IgD-negative memory B cell (primary cell): ENCODE measurements around the gene PEX14. TPM values are rescaled to one million over a fixed set of nuclear protein-coding genes. Genes with fewer than 3 reads are reported as not detected.

Experiments
- H3K27ac Mint-ChIP-seq, 3 donors: one replicate each; pipeline ENCODE4 v1.8.0; 2020 to 2022; ENCODE audit warnings: mild to moderate bottlenecking in 3 of 3, mixed read lengths in 3 of 3, moderate library complexity in 1 of 3
- H3K27me3 Mint-ChIP-seq: one replicate; pipeline ENCODE4 v1.8.0; 2021; ENCODE audit warnings: mixed read lengths
- H3K36me3 Mint-ChIP-seq: one replicate; pipeline ENCODE4 v1.8.0; 2020; ENCODE audit warnings: mild to moderate bottlenecking, mixed read lengths
- H3K4me1 Mint-ChIP-seq, 3 donors: one replicate each; pipeline ENCODE4 v1.8.0; 2020 to 2022; ENCODE audit warnings: mixed read lengths in 3 of 3, mild to moderate bottlenecking in 1 of 3
- H3K4me3 Mint-ChIP-seq, 4 donors: one replicate each; pipeline ENCODE4 v1.8.0; 2020 to 2022; ENCODE audit warnings: mild to moderate bottlenecking in 4 of 4, mixed read lengths in 4 of 4, moderate library complexity in 3 of 4
- H3K9me3 Mint-ChIP-seq, 3 donors: one replicate each; pipeline ENCODE4 v1.8.0; 2020 to 2021; ENCODE audit warnings: mixed read lengths in 3 of 3, mild to moderate bottlenecking in 1 of 3
- polyA plus RNA-seq: library from polyadenylated mRNA; unstranded; fragments of 300-500 nt; fragmentation: Illumina TruSeq; gene quantifications from one replicate; pipeline ENCODE4 v1.2.3, GENCODE V29; 2021

The PEX14 gene
- polyA plus RNA-seq, 1 donor from 2014 or later = 7.6 TPM

DNA sequence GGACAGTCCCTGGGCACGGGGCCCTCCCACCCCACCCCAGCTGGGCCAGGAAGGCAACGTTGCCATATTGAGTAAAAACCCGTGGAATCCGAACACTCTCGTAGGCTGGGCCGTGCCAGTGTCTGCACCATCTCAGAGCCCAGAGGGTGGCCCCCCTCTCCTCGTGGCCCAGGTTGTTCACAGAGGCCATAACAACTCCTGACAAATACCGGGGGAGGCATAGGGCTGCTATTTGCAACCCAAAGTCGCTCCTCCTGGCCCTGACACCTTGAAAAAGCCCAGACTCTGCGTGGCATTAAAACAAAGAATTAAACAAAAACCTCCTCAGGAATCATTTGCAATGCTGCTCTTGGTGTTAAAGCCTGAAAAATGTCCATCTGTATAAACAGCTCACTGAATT, 180.3 kb downstream of the PEX14 start:
- Mint-ChIP-seq H3K27ac (no peak overlapping the region), H3K36me3 (peaks cover 4% of the 10 kb centered on the region), H3K4me3 (no peak overlapping the region), H3K27me3 (no peaks in the 10 kb centered on the region), H3K9me3 (no peaks in the 10 kb centered on the region), H3K4me1 (no peaks in the 10 kb centered on the region)

DNA sequence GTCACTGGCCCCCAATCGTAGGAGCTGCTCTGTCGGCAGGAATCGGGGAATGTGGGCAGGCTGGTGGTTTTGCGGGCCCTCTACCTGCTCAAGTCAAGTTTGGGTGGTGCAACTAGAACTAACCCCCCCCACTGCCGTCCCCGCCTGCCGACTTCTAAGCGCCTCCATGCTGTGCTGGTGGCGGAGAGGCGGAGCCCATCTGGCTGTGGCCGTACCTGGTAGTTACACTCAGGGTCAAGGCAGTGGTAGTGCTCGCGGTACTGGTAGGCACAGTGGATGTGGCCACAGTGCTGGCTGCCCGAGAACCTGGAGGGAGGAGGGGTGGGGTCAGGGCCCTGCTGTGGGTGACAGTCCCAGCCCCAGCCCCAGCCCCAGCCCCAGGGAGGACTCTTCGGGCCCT, 181.7 kb downstream of the PEX14 start:
- Mint-ChIP-seq H3K36me3 (peaks cover 4% of the 10 kb centered on the region), H3K4me3 (no peak overlapping the region), H3K4me1 (no peaks in the 10 kb centered on the region), H3K27me3 (no peaks in the 10 kb centered on the region), H3K27ac (no peak overlapping the region), H3K9me3 (no peaks in the 10 kb centered on the region)

DNA sequence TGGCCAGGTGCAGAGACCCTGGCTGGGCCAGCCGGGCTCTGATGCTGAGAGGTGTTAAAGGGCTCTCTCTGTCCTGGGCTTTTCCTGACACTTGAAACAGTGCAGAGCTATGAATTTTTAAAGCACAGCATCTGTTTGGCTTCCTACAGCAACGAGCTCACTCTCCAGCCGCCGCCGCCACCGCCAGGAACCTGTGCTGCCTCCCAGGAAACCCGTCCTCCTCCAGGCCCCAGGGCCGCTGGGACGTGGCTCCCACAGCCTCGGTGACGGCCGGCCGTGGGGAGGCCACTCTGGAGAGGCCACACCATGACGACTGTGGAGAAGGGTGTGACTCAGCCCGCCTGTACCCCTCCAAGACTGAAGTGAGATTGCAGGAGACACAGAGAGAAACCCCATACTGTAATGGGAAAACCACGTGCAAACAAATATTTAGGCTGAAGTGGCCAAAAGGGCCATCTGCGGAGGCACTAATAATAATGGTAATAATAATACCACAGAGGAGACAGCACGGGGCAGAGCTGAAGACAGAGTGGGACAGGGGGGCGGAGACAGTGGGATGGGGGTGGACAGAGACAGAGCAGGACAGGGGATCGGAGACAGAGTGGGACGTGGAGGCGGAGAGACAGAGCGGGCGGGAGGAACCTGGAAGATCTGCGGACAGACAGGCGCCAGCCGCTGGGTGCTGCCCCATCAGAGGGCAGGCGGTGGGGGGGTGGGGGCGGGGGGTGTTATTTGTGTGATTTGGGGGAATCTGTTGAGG, 182.5 kb downstream of the PEX14 start:
- Mint-ChIP-seq H3K36me3 (peaks cover 4% of the 10 kb centered on the region), H3K27me3 (no peaks in the 10 kb centered on the region), H3K4me3 (no peak overlapping the region), H3K9me3 (no peaks in the 10 kb centered on the region), H3K27ac (no peak overlapping the region), H3K4me1 (no peaks in the 10 kb centered on the region)

DNA sequence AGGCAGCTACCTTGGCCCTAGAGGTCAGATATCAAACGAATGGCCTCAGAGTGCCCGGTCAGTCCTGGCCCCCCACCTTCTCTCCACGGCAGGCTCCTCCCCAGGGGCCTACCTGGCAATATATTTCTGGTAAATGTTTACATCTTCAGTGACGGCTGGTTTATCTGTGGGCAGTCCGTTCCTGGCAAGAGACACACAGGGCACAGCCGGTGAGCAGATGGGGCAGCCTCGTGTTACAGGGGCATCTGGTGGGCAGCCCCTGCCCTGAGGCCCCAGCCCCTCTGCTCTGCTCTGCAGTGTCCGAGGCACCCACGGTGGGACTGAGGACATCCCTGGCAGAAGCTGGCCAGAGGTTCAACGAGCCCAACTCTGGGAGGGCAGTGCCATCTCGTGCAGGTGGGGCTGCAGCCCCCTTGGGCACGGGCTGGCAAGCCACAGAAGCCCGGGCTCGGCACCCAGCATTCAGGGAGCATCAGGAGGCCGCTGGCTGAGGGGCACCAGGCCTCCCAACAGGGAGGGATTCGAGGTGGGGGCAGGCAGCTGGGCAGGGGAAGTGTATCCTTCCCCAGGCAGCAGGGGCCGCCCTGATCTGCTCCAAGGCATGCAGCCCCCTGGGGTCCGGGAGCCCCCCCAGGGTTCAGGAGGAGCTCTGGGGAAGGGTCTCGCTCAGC, 183.8 kb downstream of the PEX14 start:
- no peaks in the 10 kb centered on the region for H3K4me1 Mint-ChIP-seq
- peaks cover 4% of the 10 kb centered on the region for H3K36me3 Mint-ChIP-seq
- no peaks in the 10 kb centered on the region for H3K9me3 Mint-ChIP-seq
- H3K4me3 Mint-ChIP-seq = no peak overlapping the region
- H3K27me3 Mint-ChIP-seq = no peaks in the 10 kb centered on the region
- H3K27ac Mint-ChIP-seq = no peak overlapping the region

DNA sequence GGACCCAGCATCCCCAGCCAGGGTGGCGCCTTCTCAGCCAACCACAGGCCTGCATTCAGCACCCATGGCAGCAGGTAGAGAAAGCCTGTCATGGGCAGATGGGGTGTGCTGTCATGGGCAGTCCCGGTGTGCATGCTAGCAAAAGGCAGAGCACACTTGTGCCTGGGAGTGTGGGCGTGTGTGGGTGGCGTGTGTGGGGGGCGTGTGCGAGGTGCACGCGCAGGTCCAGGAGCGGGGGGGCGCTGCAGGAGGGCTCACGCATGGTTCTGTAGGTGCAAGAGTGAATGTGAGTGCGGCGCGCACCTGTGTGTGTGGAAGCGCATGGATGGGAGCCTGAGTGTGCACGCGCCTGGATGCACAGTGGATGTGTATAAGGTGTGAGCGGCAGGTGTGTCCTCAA, 184.5 kb downstream of the PEX14 start:
- no peaks in the 10 kb centered on the region for H3K4me1 Mint-ChIP-seq
- H3K27ac Mint-ChIP-seq = no peak overlapping the region
- H3K4me3 Mint-ChIP-seq = no peak overlapping the region

DNA sequence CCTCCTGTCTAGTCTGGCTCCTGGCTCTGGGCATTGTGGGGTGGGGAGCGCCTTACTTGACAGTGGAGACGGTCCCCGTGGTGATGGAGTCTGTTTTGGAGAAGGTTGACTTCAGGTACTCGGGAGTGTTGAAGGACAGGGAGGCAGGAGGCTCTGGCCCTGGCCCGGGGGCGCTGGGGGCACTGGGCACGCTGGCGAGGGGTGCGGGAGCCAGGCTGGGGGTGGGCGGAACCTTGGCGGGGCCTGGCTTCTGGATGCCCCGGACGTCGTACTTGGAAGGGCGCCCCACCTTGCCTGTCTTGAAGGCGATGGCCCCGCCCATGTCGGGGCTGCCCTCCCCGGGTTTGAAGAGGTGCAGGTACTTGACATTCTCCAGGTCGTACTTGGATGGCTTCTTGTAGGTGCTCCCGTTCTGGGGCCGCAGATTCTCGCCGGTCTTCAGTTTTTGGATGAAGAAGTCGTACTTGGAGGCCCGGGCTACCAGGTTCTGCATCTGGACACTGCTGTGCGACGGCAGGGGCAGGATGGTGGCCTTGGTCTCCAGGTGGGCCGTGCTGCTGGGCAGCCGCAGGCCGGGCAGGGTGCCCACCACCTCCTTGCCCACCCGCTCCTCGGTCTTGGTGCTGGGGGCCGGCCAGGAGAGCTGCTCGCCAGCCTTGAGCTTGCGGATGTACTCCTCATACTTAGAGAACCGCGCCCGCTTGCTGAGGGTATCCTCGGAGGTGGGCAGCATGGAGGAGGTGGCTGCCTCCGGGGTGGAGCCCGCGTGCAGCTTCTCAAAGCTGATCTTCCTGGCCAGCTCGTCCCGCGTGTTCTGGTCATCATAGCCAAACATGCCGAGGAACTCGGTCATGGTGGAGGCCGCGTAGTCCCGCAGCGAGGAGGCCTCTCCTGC, 185.1 kb downstream of the PEX14 start:
- Mint-ChIP-seq H3K36me3 (no peaks in the 10 kb centered on the region), H3K27me3 (no peaks in the 10 kb centered on the region), H3K27ac (no peak overlapping the region)

More for the DNA sequence above, 184.5 kb downstream of the PEX14 start:
- Mint-ChIP-seq H3K36me3 (peaks cover 3% of the 10 kb centered on the region), H3K27me3 (no peaks in the 10 kb centered on the region), H3K9me3 (no peaks in the 10 kb centered on the region)

DNA sequence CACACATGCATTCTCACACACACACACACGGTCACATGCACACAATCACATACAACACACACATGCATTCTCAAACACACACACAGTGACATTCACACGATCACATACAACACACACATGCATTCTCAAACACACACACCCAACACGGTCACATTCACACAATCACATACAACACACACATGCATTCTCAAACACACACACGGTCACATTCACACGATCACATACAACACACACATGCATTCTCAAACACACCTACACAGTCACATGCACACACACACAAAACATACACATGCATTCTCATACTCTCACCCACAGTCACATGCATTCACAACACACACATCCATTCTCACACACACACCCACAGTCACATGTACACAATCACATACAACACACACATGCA, 186.7 kb downstream of the PEX14 start:
- H3K9me3 Mint-ChIP-seq = no peaks in the 10 kb centered on the region
- H3K27ac Mint-ChIP-seq = no peak overlapping the region
- no peaks in the 10 kb centered on the region for H3K36me3 Mint-ChIP-seq
- peaks cover 0 to 2% (median 0%) of the 10 kb centered on the region in 3 donors for H3K4me1 Mint-ChIP-seq
- H3K4me3 Mint-ChIP-seq = no peak overlapping the region
- no peaks in the 10 kb centered on the region for H3K27me3 Mint-ChIP-seq

More for the DNA sequence above, 185.1 kb downstream of the PEX14 start:
- Mint-ChIP-seq H3K4me3 (no peak overlapping the region), H3K4me1 (no peaks in the 10 kb centered on the region), H3K9me3 (no peaks in the 10 kb centered on the region)

DNA sequence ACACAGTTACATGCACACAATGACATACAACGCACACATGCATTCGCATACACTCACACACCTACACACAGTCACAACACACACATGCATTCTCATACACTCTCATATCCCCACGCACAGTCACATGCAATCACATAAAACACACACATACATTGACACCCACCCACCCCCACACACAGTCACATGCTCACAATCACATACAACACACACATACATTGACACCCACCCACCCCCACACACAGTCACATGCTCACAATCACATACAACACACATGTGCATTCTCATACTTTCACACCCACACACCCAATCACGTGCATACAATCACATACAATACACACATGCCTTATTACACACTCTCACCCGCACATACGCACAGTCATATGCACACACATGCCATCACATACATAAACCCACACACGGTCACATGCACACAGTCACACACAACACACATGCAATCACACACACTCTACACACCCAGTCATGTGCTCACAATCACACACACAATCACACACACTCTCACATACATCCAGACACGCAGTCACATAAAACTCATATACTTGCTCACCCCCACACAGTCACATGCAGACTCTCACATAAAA, 187.4 kb downstream of the PEX14 start:
- Mint-ChIP-seq H3K4me3 (no peak overlapping the region), H3K27ac (no peak overlapping the region), H3K9me3 (no peaks in the 10 kb centered on the region), H3K27me3 (no peaks in the 10 kb centered on the region), H3K36me3 (no peaks in the 10 kb centered on the region), H3K4me1 (peaks cover 0 to 2% (median 0%) of the 10 kb centered on the region in 3 donors)

DNA sequence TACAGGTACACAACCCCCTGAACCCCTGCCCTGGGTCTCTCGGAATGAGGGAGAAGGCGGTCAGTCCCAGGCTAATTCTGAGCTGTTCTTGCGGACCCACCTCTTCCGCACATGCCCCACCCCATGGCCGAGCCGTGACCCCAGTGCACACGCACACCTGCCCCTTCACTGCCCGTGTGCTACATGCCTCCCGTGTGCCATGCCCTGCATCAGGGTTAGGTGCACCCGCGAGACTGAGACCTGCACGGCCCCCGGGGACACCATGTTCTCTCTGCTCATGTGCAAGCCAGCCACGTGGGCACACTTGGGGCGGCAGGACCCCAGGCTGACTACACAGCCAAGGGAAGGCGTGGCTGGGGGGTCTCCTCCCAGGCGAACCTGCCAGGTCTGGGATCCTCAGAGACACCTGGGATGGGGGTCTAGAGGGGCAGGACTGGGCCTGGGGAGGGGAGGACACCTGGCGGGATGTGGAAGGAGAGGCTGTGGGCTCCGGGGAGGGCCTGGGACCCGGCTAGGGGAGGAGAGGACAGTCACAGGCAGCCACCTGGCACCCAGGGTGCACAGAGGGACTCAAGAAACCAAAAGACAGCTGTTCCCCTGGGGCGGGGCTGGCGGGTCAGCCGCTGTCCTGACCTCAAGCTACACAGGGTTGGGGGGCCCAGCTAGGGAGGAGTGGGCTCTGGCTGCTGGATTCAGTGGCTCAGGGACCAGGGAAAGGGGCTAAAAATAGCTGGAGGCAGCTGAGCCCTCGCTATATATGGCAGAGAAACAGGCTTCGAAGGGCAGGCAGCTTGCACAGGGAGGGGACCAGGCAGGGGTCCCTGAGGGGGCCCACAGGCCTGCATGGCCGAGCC, 188.3 kb downstream of the PEX14 start:
- no peaks in the 10 kb centered on the region for H3K36me3 Mint-ChIP-seq
- peaks cover 0 to 2% (median 0%) of the 10 kb centered on the region in 3 donors for H3K4me1 Mint-ChIP-seq
- no peak overlapping the region for H3K27ac Mint-ChIP-seq
- H3K27me3 Mint-ChIP-seq = no peaks in the 10 kb centered on the region
- H3K4me3 Mint-ChIP-seq = no peak overlapping the region
- H3K9me3 Mint-ChIP-seq = no peaks in the 10 kb centered on the region

DNA sequence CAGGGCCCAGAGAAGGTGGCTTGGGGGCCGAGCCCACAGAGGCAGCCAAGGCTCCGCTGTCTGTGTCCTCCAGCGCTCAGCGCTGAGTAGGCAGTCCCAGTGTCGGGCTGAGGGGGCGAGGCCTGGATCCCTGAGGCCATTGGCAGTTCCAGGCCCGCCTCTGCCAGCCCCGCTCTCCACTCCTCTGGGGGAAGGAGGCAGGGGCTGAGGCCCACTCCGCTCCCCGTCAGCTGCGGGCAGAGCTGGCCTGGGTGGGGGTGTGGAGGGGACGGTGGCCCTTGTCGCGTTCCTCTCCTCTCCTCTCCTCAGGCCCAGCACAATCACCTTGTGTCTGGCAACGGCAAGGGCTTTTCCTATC, 188.9 kb downstream of the PEX14 start:
- H3K4me3 Mint-ChIP-seq = no peak overlapping the region
- H3K27me3 Mint-ChIP-seq = no peaks in the 10 kb centered on the region
- H3K9me3 Mint-ChIP-seq = no peaks in the 10 kb centered on the region
- H3K27ac Mint-ChIP-seq = no peak overlapping the region
- H3K36me3 Mint-ChIP-seq = no peaks in the 10 kb centered on the region
- H3K4me1 Mint-ChIP-seq = peaks cover 0 to 2% (median 0%) of the 10 kb centered on the region in 3 donors

DNA sequence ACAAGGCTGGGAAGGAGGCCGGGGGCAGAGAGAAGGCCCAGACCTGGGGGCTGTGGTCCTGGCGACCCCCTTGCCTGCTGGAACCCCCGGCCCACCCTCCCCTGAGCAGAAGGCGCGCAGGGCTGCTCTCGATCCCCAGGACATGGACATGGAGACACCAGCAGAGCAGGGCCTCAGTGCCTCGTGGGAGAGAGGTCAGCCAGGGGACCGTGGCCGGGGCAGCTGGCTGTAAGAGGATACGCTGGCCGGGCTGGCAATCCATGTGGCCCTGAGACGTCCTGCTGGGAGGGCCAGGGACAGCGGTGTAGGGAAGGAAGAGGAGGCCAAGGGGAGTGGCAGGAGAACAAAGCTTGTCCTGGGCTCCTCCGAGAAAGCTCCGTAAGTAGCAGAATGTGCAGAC, 189.5 kb downstream of the PEX14 start:
- peaks cover 0 to 2% (median 0%) of the 10 kb centered on the region in 3 donors for H3K4me1 Mint-ChIP-seq
- no peaks in the 10 kb centered on the region for H3K9me3 Mint-ChIP-seq
- H3K27ac Mint-ChIP-seq = no peak overlapping the region
- H3K36me3 Mint-ChIP-seq = no peaks in the 10 kb centered on the region
- H3K4me3 Mint-ChIP-seq = no peak overlapping the region
- no peaks in the 10 kb centered on the region for H3K27me3 Mint-ChIP-seq

DNA sequence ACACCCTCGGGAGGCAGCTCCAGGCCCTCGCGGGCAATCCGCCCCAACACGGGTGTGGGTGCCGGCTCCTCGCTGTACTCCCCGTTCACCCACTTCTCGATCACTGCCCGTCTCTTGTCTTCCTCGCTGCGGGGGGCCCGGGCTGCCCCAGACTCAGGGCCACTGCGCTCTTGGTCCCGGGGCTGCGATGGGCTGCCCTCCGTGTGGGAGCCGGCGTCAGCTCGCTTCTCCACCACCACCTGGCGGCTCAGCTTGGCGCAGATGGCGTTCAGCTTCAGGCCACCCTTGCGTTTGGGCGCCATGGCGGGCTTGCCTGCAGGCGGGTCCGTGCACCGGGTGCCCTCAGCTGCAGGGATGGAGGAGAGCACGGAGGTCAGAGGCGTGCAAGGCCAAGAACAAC, 190.5 kb downstream of the PEX14 start:
- no peak overlapping the region for H3K4me3 Mint-ChIP-seq
- H3K36me3 Mint-ChIP-seq = no peaks in the 10 kb centered on the region
- H3K27me3 Mint-ChIP-seq = no peaks in the 10 kb centered on the region
- no peak overlapping the region for H3K27ac Mint-ChIP-seq
- peaks cover 0 to 2% (median 0%) of the 10 kb centered on the region in 3 donors for H3K4me1 Mint-ChIP-seq
- no peaks in the 10 kb centered on the region for H3K9me3 Mint-ChIP-seq

DNA sequence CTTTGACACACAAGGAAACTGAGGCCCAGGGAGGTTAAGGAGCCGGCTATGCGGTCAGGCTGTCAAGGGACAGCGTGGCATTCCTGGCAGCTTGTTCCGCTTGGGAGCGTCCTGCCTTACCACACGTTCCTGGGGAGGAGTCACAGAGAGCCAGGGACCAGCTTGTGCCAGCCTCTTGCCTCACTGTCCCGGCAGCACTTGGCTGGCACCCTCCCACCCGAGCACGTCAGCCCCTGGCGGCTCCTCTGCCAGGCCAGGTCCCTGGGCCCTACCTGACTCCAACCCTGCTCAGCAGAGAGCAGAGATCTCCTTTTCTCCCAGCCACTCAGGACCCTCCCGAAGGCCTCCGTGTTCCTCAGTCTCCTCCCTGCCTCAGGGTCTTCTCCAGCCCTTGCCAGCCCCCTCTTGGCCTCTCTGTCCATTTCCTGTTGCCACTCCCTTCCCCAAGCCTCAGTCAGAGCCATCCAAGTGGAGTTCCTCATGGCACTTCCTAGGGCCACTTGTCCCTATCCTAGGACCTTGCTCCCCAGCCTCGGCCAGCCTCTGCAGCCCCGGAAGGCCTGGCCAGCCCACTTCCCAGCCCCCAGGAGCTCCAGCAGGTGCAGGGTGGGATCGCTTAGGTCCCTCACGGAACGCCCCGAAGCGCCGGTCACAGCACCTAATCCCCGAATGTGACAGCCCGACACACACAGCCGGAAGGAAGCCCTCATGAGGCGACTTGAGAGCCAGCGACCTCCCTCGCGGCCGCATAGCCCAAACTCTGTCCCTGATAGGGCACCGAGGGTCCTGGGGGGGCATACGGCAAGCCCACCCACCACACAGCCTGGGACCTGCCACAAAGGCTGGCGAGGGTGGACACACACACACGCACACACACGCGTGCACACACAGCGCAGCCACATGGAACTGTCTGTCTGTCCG, 191.4 kb downstream of the PEX14 start:
- Mint-ChIP-seq H3K9me3 (no peaks in the 10 kb centered on the region), H3K36me3 (no peaks in the 10 kb centered on the region), H3K4me1 (peaks cover 0 to 3% (median under 1%) of the 10 kb centered on the region in 3 donors), H3K4me3 (no peak overlapping the region), H3K27ac (no peak overlapping the region), H3K27me3 (no peaks in the 10 kb centered on the region)
